SK-N-SH (cell line): Measurements from ENCODE around the gene COL4A2. TPM values are rescaled to one million over a fixed set of nuclear protein-coding genes. Genes with fewer than 3 reads are reported as not detected.

Experiments
- CTCF ChIA-PET: fragments of 300-600, 350-600 bp; formaldehyde crosslinking; extraction: SDS; loops from one replicate; lab custom pipeline; 2021; lab: Yijun Ruan, JAX
- POLR2A ChIA-PET: fragments of 350-600 bp; sonication (Branson Sonifier 250); formaldehyde crosslinking; extraction: SDS; loops from one replicate; lab custom pipeline; 2020; ENCODE audit warnings: antibody characterized with exemption, inconsistent platforms; lab: Yijun Ruan, JAX
- DNase-seq: peaks from one replicate; pipeline ENCODE4 v3.0.0; 2012
- H2AFZ ChIP-seq: fragments of 200-600 bp; sonication (generic); 2 replicates; pipeline ENCODE4 v1.8.1; 2016; ENCODE audit warnings: antibody characterized with exemption, mild to moderate bottlenecking, low read depth
- H3F3A ChIP-seq: fragments of 200-600 bp; sonication (generic); replicated peaks from 2 replicates; pipeline ENCODE3; 2016; ENCODE audit warnings: antibody characterized with exemption, mild to moderate bottlenecking; ENCODE audit not compliant: insufficient read depth
- H3K27ac ChIP-seq, 2 experiments: fragments of 200-500 bp in 1 of 2; fragments of 200-600 bp in 1 of 2; sonication (Bioruptor generic) in 1 of 2; sonication (generic), shearing (Covaris generic) in 1 of 2; 2 replicates each; pipeline versions ENCODE4 v1.5.1 to v1.6.1; 2014 to 2016; ENCODE audit warnings: low read depth in 2 of 2, inconsistent platforms in 1 of 2, low read length in 1 of 2, mild to moderate bottlenecking in 1 of 2, mixed read lengths in 1 of 2
- H3K27me3 ChIP-seq: fragments of 200-600 bp; sonication (generic), shearing (Covaris generic); 2 replicates; pipeline ENCODE4 v1.6.1; 2016; ENCODE audit warnings: mixed run types; ENCODE audit not compliant: insufficient read depth
- H3K36me3 ChIP-seq, 2 experiments: fragments of 200-500 bp in 1 of 2; fragments of 200-600 bp in 1 of 2; sonication (Bioruptor generic) in 1 of 2; sonication (generic) in 1 of 2; replicated peaks in 1 of 2; 2 replicates each; pipeline versions ENCODE3 to v1.5.1; 2014 to 2016; ENCODE audit warnings: low read length in 1 of 2, mild to moderate bottlenecking in 1 of 2; ENCODE audit not compliant: insufficient read depth in 2 of 2, control insufficient read depth in 1 of 2
- H3K4me1 ChIP-seq, 2 experiments: fragments of 200-500 bp in 1 of 2; fragments of 200-600 bp in 1 of 2; sonication (Bioruptor generic) in 1 of 2; sonication (generic), shearing (Covaris generic) in 1 of 2; 2 replicates each; pipeline versions ENCODE4 v1.5.1 to v1.6.1; 2014 to 2016; ENCODE audit warnings: low read depth in 1 of 2, low read length in 1 of 2, mixed run types in 1 of 2; ENCODE audit not compliant: insufficient read depth in 2 of 2, control insufficient read depth in 1 of 2
- H3K4me2 ChIP-seq: fragments of 200-600 bp; sonication (generic), shearing (Covaris generic); 2 replicates; pipeline ENCODE4 v1.6.1; 2017; ENCODE audit warnings: mixed run types
- H3K4me3 ChIP-seq, 2 experiments: fragments of 200-500 bp in 1 of 2; fragments of 200-600 bp in 1 of 2; sonication (Bioruptor generic) in 1 of 2; sonication (generic), shearing (Covaris generic) in 1 of 2; 2 replicates each; pipeline versions ENCODE4 v1.5.1 to v1.8.1; 2014 to 2016; ENCODE audit warnings: low read depth in 2 of 2, inconsistent platforms in 1 of 2, low read length in 1 of 2, mild to moderate bottlenecking in 1 of 2, mixed read lengths in 1 of 2, moderate library complexity in 1 of 2
- H3K79me2 ChIP-seq: fragments of 200-600 bp; sonication (generic); 2 replicates; pipeline ENCODE4 v1.8.1; 2017; ENCODE audit warnings: mild to moderate bottlenecking; ENCODE audit not compliant: insufficient read depth
- H3K9ac ChIP-seq: fragments of 200-600 bp; sonication (generic); 2 replicates; pipeline ENCODE4 v1.6.1; 2017; ENCODE audit warnings: mixed run types
- H3K9me2 ChIP-seq: fragments of 200-600 bp; sonication (generic); 2 replicates; pipeline ENCODE4 v1.6.1; 2017; ENCODE audit warnings: mixed run types
- H3K9me3 ChIP-seq: fragments of 200-600 bp; sonication (generic); 2 replicates; pipeline ENCODE4 v1.6.1; 2017; ENCODE audit warnings: mixed run types, mild to moderate bottlenecking, moderate library complexity
- H4K20me1 ChIP-seq: fragments of 200-600 bp; sonication (generic); 2 replicates; pipeline ENCODE4 v1.6.1; 2017; ENCODE audit warnings: mild to moderate bottlenecking, mixed run types; ENCODE audit not compliant: insufficient read depth
- CHD2 ChIP-seq: fragments of 150-350 bp; IDR thresholded peaks from 2 replicates; pipeline ENCODE4 v1.6.1; 2018; ENCODE audit warnings: low read length; ENCODE audit not compliant: partially characterized antibody
- EP300 ChIP-seq, 2 experiments: IDR thresholded peaks; 2 replicates each; pipeline versions ENCODE4 v1.4.0 to v1.6.1; 2012; ENCODE audit warnings: borderline replicate concordance in 1 of 2, low read depth in 1 of 2, low read length in 1 of 2
- FOSL2 ChIP-seq: IDR thresholded peaks from 2 replicates; pipeline ENCODE4 v1.4.0; 2012; ENCODE audit warnings: low read depth, mild to moderate bottlenecking, moderate library complexity, borderline replicate concordance
- FOXJ3 ChIP-seq: sonication (generic); formaldehyde crosslinking; IDR thresholded peaks from 2 replicates; pipeline ENCODE4 v1.5.1; 2020; ENCODE audit warnings: mild to moderate bottlenecking, missing genetic modification reagents
- FOXM1 ChIP-seq: IDR thresholded peaks from 2 replicates; pipeline ENCODE4 v1.4.0; 2012; ENCODE audit warnings: low read depth, mild to moderate bottlenecking
- MXI1 ChIP-seq: IDR thresholded peaks from 2 replicates; pipeline ENCODE4 v1.6.1; 2012; ENCODE audit warnings: mild to moderate bottlenecking, low read depth, low read length, improper control_type of control experiment
- RAD21 ChIP-seq: IDR thresholded peaks from 2 replicates; pipeline ENCODE4 v1.6.1; 2012; ENCODE audit warnings: mild to moderate bottlenecking, low read length
- REST ChIP-seq: IDR thresholded peaks from 2 replicates; pipeline ENCODE4 v1.6.1; 2012; ENCODE audit warnings: mild to moderate bottlenecking, low read depth, low read length, moderate library complexity
- RXRA ChIP-seq: IDR thresholded peaks from 2 replicates; pipeline ENCODE4 v1.4.0; 2012; ENCODE audit warnings: low read depth, mild to moderate bottlenecking, borderline replicate concordance
- SIN3A ChIP-seq: IDR thresholded peaks from 2 replicates; pipeline ENCODE4 v1.6.1; 2012; ENCODE audit warnings: low read depth, mild to moderate bottlenecking, low read length, moderate library complexity, borderline replicate concordance
- TCF12 ChIP-seq: IDR thresholded peaks from 2 replicates; pipeline ENCODE4 v1.4.0; 2012
- TEAD4 ChIP-seq: IDR thresholded peaks from 2 replicates; pipeline ENCODE4 v1.4.0; 2012; ENCODE audit warnings: mild to moderate bottlenecking, borderline replicate concordance; ENCODE audit not compliant: insufficient read depth
- YY1 ChIP-seq: IDR thresholded peaks from 2 replicates; pipeline ENCODE4 v1.4.0; 2012; ENCODE audit warnings: low read depth, mild to moderate bottlenecking
- WGBS: methylation state at CpG from one replicate; pipeline ENCODE4 v1.1.6; 2017; ENCODE audit warnings: low lambda C conversion rate; 5-methylcytosine and 5-hydroxymethylcytosine counted together
- polyA plus RNA-seq, 3 experiments: library from polyadenylated mRNA; depleted of rRNA; stranded (reverse); fragments of >200 nt; gene quantifications; 2 replicates each; pipeline ENCODE4 v1.2.3, GENCODE V29; 2012
- TF ChIP-seq, protein P1 (sequence below): IDR thresholded peaks from 2 replicates; pipeline ENCODE4; 2012
- TF ChIP-seq, protein P2 (sequence below): IDR thresholded peaks from 2 replicates; pipeline ENCODE4 v1.4.0; 2012; ENCODE audit warnings: low read depth, borderline replicate concordance

COL4A2 gene
- polyA plus RNA-seq, 1 of the 3 experiments (the other 2 are of a cell fraction): 137 TPM

- Histone ChIP-seq H3K4me3 (no peak overlapping the region), H4K20me1 (no peaks in the 10 kb centered on the region), H3K9ac (no peak overlapping the region), H3K9me3 (no peaks in the 10 kb centered on the region), H3K79me2 (no peaks in the 10 kb centered on the region), H3K4me2 (no peak overlapping the region), H3K4me1 (peaks cover 0 to 43% of the 10 kb centered on the region in 2 experiments; a peak in 2 of 4 replicates), H2AFZ (no peak overlapping the region), H3K9me2 (no peaks in the 10 kb centered on the region), H3K27me3 (no peaks in the 10 kb centered on the region), H3K36me3 (peaks cover 15 to 37% of the 10 kb centered on the region in 2 experiments), H3F3A (no peaks in the 10 kb centered on the region), H3K27ac (peak overlapping the region in 1 of 2 experiments; percentile 85; a peak in 2 of 4 replicates)
- ChIA-PET POLR2A (no interaction called here), CTCF (interaction anchor here (2.5 kb wide), 1 partner anchor 16 kb away, joined by 10 read pairs; no protein-coding TSS in a partner anchor)
- DNase-seq: no peak
- TF ChIP-seq EP300 (IDR thresholded peaks at IDR 0.05; ENCODE audit: borderline replicate concordance in 1 of 2, low read depth in 1 of 2, low read length in 1 of 2): no peak
- no peak for TF ChIP-seq YY1
- TF ChIP-seq SIN3A: no peak
- no peak for TF ChIP-seq RAD21
- 92% methylated on average over 7 of the region's 7 CpGs for WGBS
Observed at GRCh38 chr13:110471833-110472162, 164.7 kb downstream of the COL4A2 start.

- H3K9me2 ChIP-seq: no peaks in the 10 kb centered on the region
- CTCF ChIA-PET: interaction anchor here (2.5 kb wide), 1 partner anchor 17 kb away, joined by 10 read pairs; no protein-coding TSS in a partner anchor
- H2AFZ ChIP-seq: no peak overlapping the region
- H3K27me3 ChIP-seq: no peaks in the 10 kb centered on the region
- no peak for DNase-seq
- no peaks in the 10 kb centered on the region for H3K9me3 ChIP-seq
- no peak overlapping the region for H3K27ac ChIP-seq
- H3F3A ChIP-seq: no peaks in the 10 kb centered on the region
- 90% methylated on average over 6 of the region's 14 CpGs for WGBS
- TF ChIP-seq FOXJ3 (CRISPR knock-in tag) (no peak), CHD2 (no peak), REST (no peak), FOSL2 (no peak), SIN3A (no peak), FOXM1 (no peak), MXI1 (no peak), TEAD4 (no peak), TCF12 (no peak), RXRA (no peak)
- TF ChIP-seq, protein P1, sequence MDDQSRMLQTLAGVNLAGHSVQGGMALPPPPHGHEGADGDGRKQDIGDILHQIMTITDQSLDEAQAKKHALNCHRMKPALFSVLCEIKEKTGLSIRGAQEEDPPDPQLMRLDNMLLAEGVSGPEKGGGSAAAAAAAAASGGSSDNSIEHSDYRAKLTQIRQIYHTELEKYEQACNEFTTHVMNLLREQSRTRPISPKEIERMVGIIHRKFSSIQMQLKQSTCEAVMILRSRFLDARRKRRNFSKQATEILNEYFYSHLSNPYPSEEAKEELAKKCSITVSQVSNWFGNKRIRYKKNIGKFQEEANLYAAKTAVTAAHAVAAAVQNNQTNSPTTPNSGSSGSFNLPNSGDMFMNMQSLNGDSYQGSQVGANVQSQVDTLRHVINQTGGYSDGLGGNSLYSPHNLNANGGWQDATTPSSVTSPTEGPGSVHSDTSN: no peak
- TF ChIP-seq, protein P2, sequence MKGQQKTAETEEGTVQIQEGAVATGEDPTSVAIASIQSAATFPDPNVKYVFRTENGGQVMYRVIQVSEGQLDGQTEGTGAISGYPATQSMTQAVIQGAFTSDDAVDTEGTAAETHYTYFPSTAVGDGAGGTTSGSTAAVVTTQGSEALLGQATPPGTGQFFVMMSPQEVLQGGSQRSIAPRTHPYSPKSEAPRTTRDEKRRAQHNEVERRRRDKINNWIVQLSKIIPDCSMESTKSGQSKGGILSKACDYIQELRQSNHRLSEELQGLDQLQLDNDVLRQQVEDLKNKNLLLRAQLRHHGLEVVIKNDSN: no peak
- no peaks in the 10 kb centered on the region for H3K79me2 ChIP-seq
- H3K9ac ChIP-seq: no peak overlapping the region
- no peak overlapping the region for H3K4me3 ChIP-seq
- POLR2A ChIA-PET: no interaction called here
- peaks cover 0 to 43% of the 10 kb centered on the region in 2 experiments; a peak in 2 of 4 replicates for H3K4me1 ChIP-seq
- no peaks in the 10 kb centered on the region for H4K20me1 ChIP-seq
- H3K36me3 ChIP-seq: peaks cover 11 to 39% of the 10 kb centered on the region in 2 experiments
- H3K4me2 ChIP-seq: no peak overlapping the region
Observed at GRCh38 chr13:110472904-110473563, 165.9 kb downstream of the COL4A2 start.
